MCF 10A (cell line): ENCODE results near the gene SALL3. TPM values are rescaled to one million over a fixed set of nuclear protein-coding genes. Genes with fewer than 3 reads are reported as not detected.

Source experiments
- BruUV-seq: library from RNA; stranded (reverse); fragments of 400-500 nt; replicated peaks from 2 replicates; lab custom pipeline; 2021; lab: Mats Ljungman, UMichigan
- CTCF ChIA-PET: fragments of 300-600 bp; sonication (Branson Sonifier 250); formaldehyde crosslinking; extraction: SDS; loops from one replicate; lab custom pipeline; 2021; ENCODE audit warnings: antibody characterized with exemption, inconsistent platforms; lab: Yijun Ruan, JAX
- POLR2A ChIA-PET: fragments of 300-600, 350-650 bp; sonication (Branson Sonifier 250); formaldehyde crosslinking; extraction: SDS; loops from one replicate; lab custom pipeline; 2020; ENCODE audit warnings: antibody characterized with exemption, inconsistent platforms; lab: Yijun Ruan, JAX
- DNase-seq: peaks from one replicate; pipeline ENCODE4 v3.0.0-alpha.2; 2018; ENCODE audit not compliant: unreplicated experiment
- H3K27ac Mint-ChIP-seq: one replicate; pipeline ENCODE4 v1.8.0; 2022; ENCODE audit warnings: mild to moderate bottlenecking, low read depth, mixed read lengths; ENCODE audit not compliant: unreplicated experiment
- H3K27me3 Mint-ChIP-seq: one replicate; pipeline ENCODE4 v1.8.0; 2022; ENCODE audit warnings: mixed read lengths; ENCODE audit not compliant: insufficient read depth, unreplicated experiment
- H3K36me3 Mint-ChIP-seq: one replicate; pipeline ENCODE4 v1.8.0; 2022; ENCODE audit warnings: mild to moderate bottlenecking, moderate library complexity, mixed read lengths; ENCODE audit not compliant: insufficient read depth, unreplicated experiment
- H3K4me1 Mint-ChIP-seq: one replicate; pipeline ENCODE4 v1.8.0; 2022; ENCODE audit warnings: mixed read lengths; ENCODE audit not compliant: insufficient read depth, unreplicated experiment
- H3K4me3 Mint-ChIP-seq: one replicate; pipeline ENCODE4 v1.8.0; 2022; ENCODE audit warnings: mild to moderate bottlenecking, moderate library complexity, mixed read lengths; ENCODE audit not compliant: unreplicated experiment
- H3K9me3 Mint-ChIP-seq: one replicate; pipeline ENCODE4 v1.8.0; 2022; ENCODE audit warnings: mixed read lengths; ENCODE audit not compliant: unreplicated experiment
- CTCF ChIP-seq: fragments of 200-600 bp; IDR thresholded peaks from one replicate; pipeline ENCODE4 v1.8.0; 2022; ENCODE audit warnings: antibody characterized with exemption, mild to moderate bottlenecking; ENCODE audit not compliant: unreplicated experiment
- intact Hi-C: fragments of 100-400 bp; cut with micrococcal nuclease; formaldehyde crosslinking; loops from 2 replicates; pipeline ENCODE4 v1.14.1; 2022
- total RNA-seq: library from RNA; stranded (reverse); gene quantifications from 2 replicates; pipeline ENCODE4 v1.2.3, GENCODE V29; 2022

The SALL3 gene
- total RNA-seq, 1 experiment from 2014 or later: not detected

- CTCF ChIA-PET: no interaction called here
- no TSS peak for BruUV-seq
- no peak for DNase-seq
Observed at GRCh38 chr18:78948221-78948620, 31.4 kb upstream of the SALL3 start.

GRCh38 chr18:78948707-78949106 lies 30.9 kb upstream of the SALL3 start:
- no peak for TF ChIP-seq CTCF
- no TSS peak for BruUV-seq
- CTCF ChIA-PET: interaction anchor here (0.7 kb wide), 1 partner anchor 23 kb away, joined by 3 read pairs; no protein-coding TSS in a partner anchor
- Mint-ChIP-seq H3K36me3 (peaks cover 2% of the 10 kb centered on the region), H3K27me3 (no peaks in the 10 kb centered on the region), H3K4me3 (no peak overlapping the region), H3K27ac (no peak overlapping the region), H3K9me3 (peaks cover 23% of the 10 kb centered on the region), H3K4me1 (no peaks in the 10 kb centered on the region)
- no peak for DNase-seq
- intact Hi-C loops: no loop called here
- POLR2A ChIA-PET: interaction anchor here (0.5 kb wide), 1 partner anchor 61 kb away, joined by 3 read pairs; no protein-coding TSS in a partner anchor

More at GRCh38 chr18:78948221-78948620, 31.4 kb upstream of the SALL3 start:
- no peaks in the 10 kb centered on the region for H3K27me3 Mint-ChIP-seq
- POLR2A ChIA-PET: interaction anchor here (0.5 kb wide), 1 partner anchor 61 kb away, joined by 3 read pairs; no protein-coding TSS in a partner anchor
- no peak overlapping the region for H3K4me3 Mint-ChIP-seq
- H3K4me1 Mint-ChIP-seq: no peaks in the 10 kb centered on the region
- intact Hi-C loops: no loop called here
- peaks cover 6% of the 10 kb centered on the region for H3K36me3 Mint-ChIP-seq
- TF ChIP-seq CTCF: no peak
- H3K9me3 Mint-ChIP-seq: peaks cover 28% of the 10 kb centered on the region
- H3K27ac Mint-ChIP-seq: no peak overlapping the region

GRCh38 chr18:78949216-78949615 lies 30.4 kb upstream of the SALL3 start:
- ChIA-PET CTCF (interaction anchor here (0.7 kb wide), 1 partner anchor 23 kb away, joined by 3 read pairs; no protein-coding TSS in a partner anchor), POLR2A (no interaction called here)
- TF ChIP-seq CTCF: no peak
- Mint-ChIP-seq H3K27me3 (no peaks in the 10 kb centered on the region), H3K36me3 (no peaks in the 10 kb centered on the region), H3K27ac (no peak overlapping the region), H3K9me3 (peaks cover 18% of the 10 kb centered on the region), H3K4me3 (no peak overlapping the region), H3K4me1 (no peaks in the 10 kb centered on the region)
- DNase-seq: no peak
- BruUV-seq: no TSS peak
- intact Hi-C loops: no loop called here

GRCh38 chr18:78950386-78950785 lies 29.2 kb upstream of the SALL3 start:
- no peak for DNase-seq
- ChIA-PET CTCF (no interaction called here), POLR2A (no interaction called here)
- no peak overlapping the region for H3K27ac Mint-ChIP-seq
- TF ChIP-seq CTCF: no peak
- H3K36me3 Mint-ChIP-seq: no peaks in the 10 kb centered on the region
- H3K9me3 Mint-ChIP-seq: peaks cover 18% of the 10 kb centered on the region
- H3K4me1 Mint-ChIP-seq: no peaks in the 10 kb centered on the region
- no peak overlapping the region for H3K4me3 Mint-ChIP-seq
- no TSS peak for BruUV-seq
- no peaks in the 10 kb centered on the region for H3K27me3 Mint-ChIP-seq
- intact Hi-C loops: no loop called here
